AG20443 (cell line): ENCODE data around the gene KDELR1.

Source experiments
- DNase-seq: peaks from one replicate; pipeline ENCODE4 v3.0.0; 2012; ENCODE audit warnings: low spot score, mixed read lengths

The KDELR1 gene

DNA sequence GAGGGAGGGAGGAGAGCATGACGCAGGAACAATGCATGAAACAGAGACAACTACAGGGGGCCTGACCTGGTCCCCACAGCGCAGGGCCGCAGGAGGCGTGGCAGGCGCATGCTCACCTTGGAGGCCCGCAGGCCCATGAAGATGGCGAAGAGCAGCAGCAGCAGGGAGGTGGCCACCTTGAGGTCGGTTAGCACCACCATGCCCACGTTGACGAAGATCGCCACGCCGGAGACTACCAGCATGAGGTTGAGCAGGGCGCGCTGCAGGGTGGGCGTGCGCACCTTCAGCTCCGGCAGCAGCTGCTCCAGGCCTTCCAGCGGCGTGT, 49.0 kb downstream of the KDELR1 start:
- DNase-seq, result no peak

DNA sequence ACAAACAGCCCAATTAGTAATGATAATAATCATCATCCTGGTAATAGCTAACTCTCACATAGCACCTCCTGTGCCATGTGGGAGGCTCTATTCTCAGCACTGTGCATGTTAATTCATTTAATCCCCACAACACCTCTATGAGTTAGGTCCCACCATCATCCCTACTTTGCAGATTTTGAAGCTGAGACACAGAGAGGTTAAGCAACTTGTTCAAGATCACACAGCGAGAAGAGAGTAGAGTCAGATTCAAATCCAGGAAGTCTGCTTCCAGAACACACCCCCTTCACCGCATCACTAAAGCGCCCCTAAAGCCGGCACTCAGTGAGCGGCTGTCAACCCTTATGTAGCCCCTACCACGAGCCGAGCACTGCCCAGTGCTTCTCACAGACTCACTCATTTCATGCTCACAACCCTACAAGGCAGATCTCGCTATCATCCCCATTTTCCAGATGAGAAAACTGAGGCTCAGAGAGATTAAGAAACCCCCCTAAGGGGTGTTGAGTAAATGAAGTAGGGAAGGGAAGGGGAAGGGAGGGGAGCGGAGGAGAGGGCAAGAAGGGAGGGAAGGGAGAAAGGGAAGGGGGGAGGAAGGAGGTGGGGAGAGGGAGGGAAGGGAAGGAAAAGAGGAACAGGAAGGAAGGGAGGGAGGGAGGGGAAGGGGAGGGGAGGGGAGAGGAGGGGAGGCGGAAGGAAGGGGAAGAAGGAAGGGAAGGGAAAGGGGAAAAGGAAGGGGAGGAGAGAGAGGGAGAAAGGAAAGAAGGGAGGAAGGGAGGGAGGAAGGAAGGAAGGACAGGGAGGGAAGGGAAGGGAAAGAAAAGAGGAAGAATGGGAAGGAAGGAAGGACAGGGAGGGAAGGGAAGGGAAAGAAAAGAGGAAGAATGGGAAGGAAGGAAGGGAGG, 49.6 kb downstream of the KDELR1 start:
- no peak for DNase-seq

DNA sequence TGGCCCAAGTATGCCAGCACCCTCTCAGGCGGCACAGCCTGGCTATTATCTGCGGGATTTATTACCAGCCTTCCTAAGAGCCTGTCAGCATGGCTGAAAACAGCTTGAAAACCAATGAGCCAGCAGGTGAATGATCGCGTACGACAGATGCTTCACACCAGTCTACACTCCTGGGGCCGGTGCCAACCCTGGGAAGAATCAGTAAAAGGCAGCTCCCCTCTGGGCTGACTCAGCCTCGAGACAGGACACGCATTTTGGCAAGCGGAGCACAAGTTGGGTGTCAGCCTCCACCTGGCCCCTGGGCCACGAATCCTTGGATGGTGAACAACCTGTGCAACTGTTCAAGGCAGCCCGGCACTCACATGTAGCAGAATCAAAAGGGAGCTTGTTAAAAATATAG, 50.4 kb downstream of the KDELR1 start:
- no peak for DNase-seq

DNA sequence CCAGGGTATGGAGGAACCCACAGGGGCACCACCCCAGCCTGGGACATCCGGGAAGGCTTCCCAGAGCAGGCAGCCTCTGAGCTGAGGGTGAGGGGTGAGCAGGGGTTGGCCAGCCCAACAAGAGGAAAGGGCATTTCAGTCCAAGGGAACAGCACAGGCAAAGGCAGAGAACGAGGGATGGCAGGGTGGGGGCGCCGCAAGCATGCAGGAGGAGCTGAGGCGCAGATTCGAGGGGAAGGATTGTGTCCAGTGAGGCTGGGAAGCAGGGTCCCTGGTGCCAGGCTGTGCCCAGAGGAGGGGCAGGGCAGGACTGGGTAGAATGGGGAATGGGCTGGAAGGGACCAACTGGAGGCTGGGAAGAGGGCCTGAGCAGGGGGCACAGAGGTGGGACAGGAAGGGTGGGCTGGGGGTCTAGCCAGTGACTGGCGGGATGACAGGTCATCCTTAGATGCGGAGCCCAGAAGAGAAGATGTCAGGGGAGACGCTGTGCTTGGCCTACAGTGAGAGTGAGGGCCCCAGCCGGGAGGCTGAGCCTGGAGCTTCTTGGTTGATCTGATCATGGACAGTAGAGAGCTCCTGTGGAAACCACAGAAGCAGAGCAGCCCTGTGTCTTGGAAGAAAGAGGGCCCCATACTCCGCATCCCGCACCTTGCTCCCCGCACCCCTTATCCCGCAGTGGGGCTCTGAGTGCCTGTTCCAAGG, 52.4 kb downstream of the KDELR1 start:
- no peak for DNase-seq

DNA sequence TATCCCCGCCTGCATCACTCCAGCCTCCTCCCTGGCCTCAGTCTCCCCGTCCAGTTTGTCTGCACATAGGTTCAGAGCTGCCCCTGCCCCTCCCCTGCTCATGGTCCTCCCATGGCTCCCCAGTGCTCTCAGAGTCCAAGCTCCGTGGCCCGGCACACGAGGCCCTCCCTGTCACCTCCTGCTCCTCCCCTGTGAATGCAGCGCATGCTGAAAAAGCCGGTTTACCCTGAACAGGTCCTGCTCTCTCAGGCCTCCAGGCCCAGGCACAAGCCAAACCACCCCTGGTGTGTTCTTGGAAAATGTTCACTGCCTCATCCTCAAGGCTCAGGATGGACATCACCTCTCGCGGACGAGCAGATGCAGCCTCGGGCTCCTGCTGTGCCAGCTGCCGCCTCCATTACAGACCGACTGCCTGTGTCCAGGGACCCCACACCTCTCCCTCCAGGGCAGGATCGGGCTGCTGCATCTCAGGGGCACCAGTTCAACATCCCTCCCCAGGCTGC, 53.0 kb downstream of the KDELR1 start:
- DNase-seq, result no peak

DNA sequence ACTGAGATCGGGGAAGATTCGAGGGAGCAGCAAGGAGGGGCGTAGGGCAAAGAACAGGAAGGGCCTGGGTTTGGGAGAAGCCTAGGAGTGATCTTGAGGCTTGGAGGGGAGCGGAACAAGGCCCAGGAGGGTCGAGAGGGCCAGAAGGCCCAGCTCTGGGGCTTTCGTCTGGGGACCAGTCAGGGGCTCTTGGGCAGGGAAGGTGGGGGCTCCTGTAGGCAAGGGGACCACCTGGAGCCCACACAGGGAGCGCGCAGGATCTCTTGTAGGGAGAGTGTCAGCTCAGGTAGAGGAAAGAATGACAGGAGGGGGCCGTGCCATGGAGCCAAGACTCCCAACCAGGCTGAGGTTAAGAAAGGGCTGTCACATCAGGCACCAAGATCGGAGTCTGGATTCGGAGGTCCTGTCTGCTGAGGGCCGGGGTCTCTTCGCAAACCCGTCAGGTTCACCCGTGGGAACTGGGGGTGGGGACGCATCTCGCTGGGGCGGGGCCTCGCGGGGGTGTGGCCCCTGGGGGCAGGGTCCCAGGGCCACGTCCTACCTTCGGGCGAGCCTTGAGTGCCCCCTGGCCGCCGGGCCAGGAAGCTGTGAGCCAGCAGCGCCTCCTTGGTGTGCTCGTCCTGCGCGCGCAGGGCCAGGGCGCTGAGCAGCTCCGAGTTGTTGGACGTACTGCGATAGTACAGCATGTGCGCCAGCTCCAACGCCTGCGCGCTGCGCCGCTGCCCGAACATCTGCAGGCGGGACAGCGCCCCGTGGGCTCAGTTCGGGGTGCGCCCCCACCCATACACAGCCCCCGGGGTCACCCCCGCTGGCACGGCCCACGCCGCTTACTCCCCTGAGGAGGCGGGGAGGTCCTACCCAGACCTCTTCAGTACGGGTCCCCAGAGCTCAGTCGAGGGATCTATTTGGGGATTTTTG, 57.6 kb downstream of the KDELR1 start:
- DNase-seq, result peak; percentile 97

DNA sequence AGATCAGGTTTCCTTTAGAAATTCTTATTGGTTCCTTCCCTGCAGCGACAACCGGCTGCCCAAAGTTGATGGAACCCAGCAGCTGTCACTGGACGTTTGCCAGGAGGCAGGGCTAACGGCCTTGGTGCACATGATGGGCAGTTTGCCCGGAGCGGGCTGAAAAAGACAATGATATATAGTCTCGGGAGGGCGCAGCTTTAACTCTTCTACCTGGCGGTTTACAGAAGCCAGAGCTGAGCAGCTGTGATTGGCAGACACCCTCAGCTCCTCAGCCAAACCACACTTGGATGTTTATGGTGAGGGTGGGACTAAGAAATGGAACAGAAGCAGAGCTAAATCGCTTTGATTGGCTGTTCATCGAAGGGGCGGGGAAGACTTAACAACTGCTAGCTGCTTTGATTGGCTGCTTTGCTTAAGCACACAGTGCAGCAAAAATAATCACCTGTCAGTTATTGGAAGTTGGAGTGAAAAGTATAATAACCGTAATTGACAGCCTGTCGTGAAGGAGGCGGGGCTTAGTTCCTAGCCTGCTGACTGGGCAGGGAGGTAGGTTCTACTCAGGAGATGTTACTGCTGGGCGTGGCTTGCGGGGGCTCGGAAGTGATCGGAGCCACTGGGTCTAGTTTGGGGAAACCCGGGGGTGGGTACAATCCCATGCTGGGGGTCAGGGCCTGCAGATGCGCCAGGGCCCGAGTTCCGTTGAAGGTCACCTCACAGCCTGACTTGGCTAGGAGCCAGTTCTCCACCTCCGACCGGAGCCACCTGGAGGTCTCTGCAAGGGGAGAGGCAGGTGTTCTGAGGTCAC, 58.5 kb downstream of the KDELR1 start:
- DNase-seq, result peak; percentile 88
